KBM-7 (cell line): ENCODE data around the gene KDSR.

Source experiments
- DNase-seq: peaks from one replicate; pipeline ENCODE4 v3.0.0-alpha.2; 2015
- in situ Hi-C: fragments of 300-500 bp; cut with MboI; formaldehyde crosslinking; loops from 2 replicates; pipeline ENCODE4 v1.14.3; 2020; ENCODE audit warnings: low sequenced_read_pairs, low pct_unique_long_range_greater_than_20kb, mixed read lengths

KDSR gene

GRCh38 chr18:63313396-63313917 lies 53.5 kb downstream of the KDSR start:
- in situ Hi-C loops, result loop anchor here (25.0 kb wide), 1 partner anchor 176 kb away; no protein-coding TSS in a partner anchor

GRCh38 chr18:63312737-63313395 lies 54.1 kb downstream of the KDSR start:
- no peak for DNase-seq
- in situ Hi-C loops, result loop anchor here (25.0 kb wide), 1 partner anchor 176 kb away; no protein-coding TSS in a partner anchor

More at GRCh38 chr18:63313396-63313917, 53.5 kb downstream of the KDSR start:
- no peak for DNase-seq

GRCh38 chr18:63312019-63312409 lies 55.0 kb downstream of the KDSR start:
- no peak for DNase-seq
- in situ Hi-C loops, result loop anchor here (25.0 kb wide), 1 partner anchor 175 kb away; no protein-coding TSS in a partner anchor

- no peak for DNase-seq
- in situ Hi-C loops, result loop anchor here (25.0 kb wide), 1 partner anchor 174 kb away; no protein-coding TSS in a partner anchor
Measured at GRCh38 chr18:63311118-63312018, 55.6 kb downstream of the KDSR start.

- DNase-seq, result no peak
- in situ Hi-C loops, result loop anchor here (25.0 kb wide), 1 partner anchor 172 kb away; no protein-coding TSS in a partner anchor
Measured at GRCh38 chr18:63309422-63309821, 57.6 kb downstream of the KDSR start.

GRCh38 chr18:63307551-63308200 lies 59.3 kb downstream of the KDSR start:
- in situ Hi-C loops, result loop anchor here (25.0 kb wide), 1 partner anchor 170 kb away; no protein-coding TSS in a partner anchor
- peak; percentile 16 for DNase-seq

GRCh38 chr18:63306819-63307550 lies 60.0 kb downstream of the KDSR start:
- DNase-seq, result no peak
- in situ Hi-C loops, result loop anchor here (25.0 kb wide), 1 partner anchor 170 kb away; no protein-coding TSS in a partner anchor

GRCh38 chr18:63306249-63306648 lies 60.8 kb downstream of the KDSR start:
- no peak for DNase-seq
- in situ Hi-C loops, result loop anchor here (25.0 kb wide), 1 partner anchor 169 kb away; no protein-coding TSS in a partner anchor

GRCh38 chr18:63303547-63303946 lies 63.5 kb downstream of the KDSR start:
- DNase-seq, result no peak
- in situ Hi-C loops, result loop anchor here (25.0 kb wide), 1 partner anchor 166 kb away; no protein-coding TSS in a partner anchor

GRCh38 chr18:63302636-63303405 lies 64.2 kb downstream of the KDSR start:
- no peak for DNase-seq
- in situ Hi-C loops, result loop anchor here (25.0 kb wide), 1 partner anchor 166 kb away; no protein-coding TSS in a partner anchor

GRCh38 chr18:63302220-63302619 lies 64.8 kb downstream of the KDSR start:
- in situ Hi-C loops, result loop anchor here (25.0 kb wide), 1 partner anchor 165 kb away; no protein-coding TSS in a partner anchor
- DNase-seq, result no peak

GRCh38 chr18:63301434-63301833 lies 65.6 kb downstream of the KDSR start:
- no peak for DNase-seq
- in situ Hi-C loops, result loop anchor here (25.0 kb wide), 1 partner anchor 164 kb away; no protein-coding TSS in a partner anchor

- in situ Hi-C loops, result loop anchor here (25.0 kb wide), 1 partner anchor 163 kb away; no protein-coding TSS in a partner anchor
- peak; percentile 17 for DNase-seq
Measured at GRCh38 chr18:63299837-63300745, 66.9 kb downstream of the KDSR start.

- in situ Hi-C loops, result no loop called here
- no peak for DNase-seq
Measured at GRCh38 chr18:63298400-63299365, 68.3 kb downstream of the KDSR start.

GRCh38 chr18:63297687-63298399 lies 69.2 kb downstream of the KDSR start:
- no peak for DNase-seq
- in situ Hi-C loops, result no loop called here
